IMR-90 (cell line): ENCODE results near the gene TBC1D4. TPM values are rescaled to one million over a fixed set of nuclear protein-coding genes. Genes with fewer than 3 reads are reported as not detected.

Experiments
- ATAC-seq: fragments of 200-7000 bp; cut with Tn5 transposase; 2 replicates; pipeline ENCODE4 v1.9.1; 2020; ENCODE audit warnings: low read depth, mild to moderate bottlenecking, moderate library complexity
- BruUV-seq: library from RNA; stranded (reverse); fragments of 400-500 nt; replicated peaks from 2 replicates; lab custom pipeline; 2021; lab: Mats Ljungman, UMichigan
- CTCF ChIA-PET: fragments of 300-600 bp; formaldehyde crosslinking; extraction: SDS; loops from one replicate; lab custom pipeline; 2021; ENCODE audit warnings: antibody characterized with exemption; lab: Yijun Ruan, JAX
- POLR2A ChIA-PET: fragments of 300-600 bp; sonication (Branson Sonifier 250); formaldehyde crosslinking; loops from one replicate; lab custom pipeline; 2022; ENCODE audit warnings: antibody characterized with exemption; ENCODE audit not compliant: unreplicated experiment; lab: Charles Lee
- DNase-seq: peaks from one replicate; pipeline ENCODE4 v3.0.0; 2013
- H2AFZ ChIP-seq: replicated peaks from 2 replicates; pipeline ENCODE3; 2013; ENCODE audit warnings: low read length, mild to moderate bottlenecking; ENCODE audit not compliant: poor library complexity
- H2AK5ac ChIP-seq: 2 replicates; pipeline ENCODE4 v1.6.1; 2013; ENCODE audit warnings: low read depth, low read length, inconsistent platforms
- H2AK9ac ChIP-seq: replicated peaks from 2 replicates; pipeline ENCODE3; 2013; ENCODE audit warnings: mild to moderate bottlenecking, low read depth, low read length, moderate library complexity; ENCODE audit not compliant: poor library complexity
- H2BK120ac ChIP-seq: 2 replicates; pipeline ENCODE4 v1.6.1; 2013; ENCODE audit warnings: low read depth, low read length, inconsistent platforms
- H2BK15ac ChIP-seq: 3 replicates; pipeline ENCODE4 v1.6.1; 2013; ENCODE audit warnings: low read depth, low read length, inconsistent platforms
- H2BK20ac ChIP-seq: 2 replicates; pipeline ENCODE4 v1.6.1; 2013; ENCODE audit warnings: low read depth, mild to moderate bottlenecking, inconsistent platforms, low read length, moderate library complexity
- H2BK5ac ChIP-seq: 2 replicates; pipeline ENCODE4 v1.6.1; 2013; ENCODE audit warnings: mild to moderate bottlenecking, low read depth, low read length, inconsistent platforms; ENCODE audit not compliant: poor library complexity, severe bottlenecking
- H3K14ac ChIP-seq: replicated peaks from 2 replicates; pipeline ENCODE4 v1.6.1; 2013; ENCODE audit warnings: low read depth, low read length, inconsistent platforms
- H3K18ac ChIP-seq: 2 replicates; pipeline ENCODE4 v1.6.1; 2013; ENCODE audit warnings: low read depth, low read length, control low read depth
- H3K23ac ChIP-seq: 2 replicates; pipeline ENCODE4 v1.6.1; 2013; ENCODE audit warnings: low read depth, low read length, inconsistent platforms
- H3K27ac ChIP-seq: 2 replicates; pipeline ENCODE4 v1.5.1; 2013; ENCODE audit warnings: mild to moderate bottlenecking, control low read depth, low read length; ENCODE audit not compliant: insufficient read depth
- H3K27me3 ChIP-seq: 2 replicates; pipeline ENCODE4 v1.6.1; 2013; ENCODE audit warnings: low read length; ENCODE audit not compliant: control insufficient read depth, insufficient read depth
- H3K36me3 ChIP-seq: 2 replicates; pipeline ENCODE4 v1.6.1; 2013; ENCODE audit warnings: low read length, mixed read lengths; ENCODE audit not compliant: control insufficient read depth, insufficient read depth
- H3K4ac ChIP-seq: 2 replicates; pipeline ENCODE4 v1.6.1; 2013; ENCODE audit warnings: low read depth, low read length, inconsistent platforms
- H3K4me1 ChIP-seq: 2 replicates; pipeline ENCODE4 v1.6.1; 2013; ENCODE audit warnings: low read length, mixed read lengths; ENCODE audit not compliant: control insufficient read depth, insufficient read depth
- H3K4me2 ChIP-seq: 2 replicates; pipeline ENCODE4 v1.6.1; 2013; ENCODE audit warnings: low read depth, mild to moderate bottlenecking, control low read depth, low read length, moderate library complexity
- H3K4me3 ChIP-seq: 2 replicates; pipeline ENCODE4 v1.5.1; 2013; ENCODE audit warnings: low read depth, mild to moderate bottlenecking, control low read depth, low read length, moderate library complexity; ENCODE audit not compliant: insufficient read depth
- H3K56ac ChIP-seq: 2 replicates; pipeline ENCODE4 v1.6.1; 2013; ENCODE audit warnings: low read length, inconsistent platforms; ENCODE audit not compliant: insufficient read depth; ENCODE audit errors: extremely low read depth
- H3K79me1 ChIP-seq, 2 experiments: 2 replicates each; pipeline ENCODE4 v1.6.1; 2013; ENCODE audit warnings: low read length in 2 of 2, inconsistent platforms in 1 of 2, low read depth in 1 of 2
- H3K9ac ChIP-seq: 2 replicates; pipeline ENCODE4 v1.6.1; 2013; ENCODE audit warnings: low read depth, low read length, control low read depth
- H3K9me1 ChIP-seq: 2 replicates; pipeline ENCODE4 v1.6.1; 2013; ENCODE audit warnings: low read length, inconsistent platforms; ENCODE audit not compliant: insufficient read depth
- H3K9me3 ChIP-seq: 2 replicates; pipeline ENCODE4 v1.6.1; 2013; ENCODE audit warnings: low read length; ENCODE audit not compliant: control insufficient read depth, insufficient read depth
- H4K20me1 ChIP-seq: 2 replicates; pipeline ENCODE4 v1.6.1; 2013; ENCODE audit warnings: low read length, inconsistent platforms; ENCODE audit not compliant: insufficient read depth
- H4K5ac ChIP-seq: 2 replicates; pipeline ENCODE4 v1.6.1; 2013; ENCODE audit warnings: mild to moderate bottlenecking, low read depth, low read length, control low read depth
- H4K8ac ChIP-seq, 2 experiments: 2 replicates each; pipeline ENCODE4 v1.6.1; 2013; ENCODE audit warnings: low read depth in 2 of 2, low read length in 2 of 2, control low read depth in 1 of 2, inconsistent platforms in 1 of 2
- H4K91ac ChIP-seq: 2 replicates; pipeline ENCODE4 v1.6.1; 2013; ENCODE audit warnings: low read depth, low read length, inconsistent platforms; ENCODE audit not compliant: insufficient read depth
- CEBPB ChIP-seq: IDR thresholded peaks from 2 replicates; pipeline ENCODE4 v1.6.1; 2012; ENCODE audit warnings: low read depth, low read length, improper control_type of control experiment
- CHD1 ChIP-seq: IDR thresholded peaks from 2 replicates; pipeline ENCODE4 v1.6.1; 2012; ENCODE audit warnings: low read depth, low read length, improper control_type of control experiment
- FOS ChIP-seq: fragments of 150-350 bp; IDR thresholded peaks from 2 replicates; pipeline ENCODE4 v1.6.1; 2016; ENCODE audit warnings: low read depth, low read length
- MAFK ChIP-seq: IDR thresholded peaks from 2 replicates; pipeline ENCODE4 v1.6.1; 2012; ENCODE audit warnings: low read depth, low read length, improper control_type of control experiment
- MAZ ChIP-seq: IDR thresholded peaks from 2 replicates; pipeline ENCODE4 v1.6.1; 2012; ENCODE audit warnings: low read depth, mild to moderate bottlenecking, low read length, improper control_type of control experiment, moderate library complexity, borderline replicate concordance
- MXI1 ChIP-seq: IDR thresholded peaks from 2 replicates; pipeline ENCODE4 v1.6.1; 2012; ENCODE audit warnings: low read depth, mild to moderate bottlenecking, low read length, moderate library complexity, borderline replicate concordance
- NFE2L2 ChIP-seq: fragments of 150-350 bp; IDR thresholded peaks from 2 replicates; pipeline ENCODE4 v1.6.1; 2016; ENCODE audit warnings: low read depth, mild to moderate bottlenecking, low read length
- POLR2A ChIP-seq: IDR thresholded peaks from 2 replicates; pipeline ENCODE4 v1.6.1; 2012; ENCODE audit warnings: mild to moderate bottlenecking, low read depth, low read length
- RAD21 ChIP-seq: IDR thresholded peaks from 2 replicates; pipeline ENCODE4 v1.6.1; 2012; ENCODE audit warnings: low read length, improper control_type of control experiment
- RCOR1 ChIP-seq: IDR thresholded peaks from 2 replicates; pipeline ENCODE4 v1.6.1; 2012; ENCODE audit warnings: mild to moderate bottlenecking, low read length, improper control_type of control experiment; ENCODE audit not compliant: insufficient replicate concordance
- SMC3 ChIP-seq: fragments of 150-350 bp; IDR thresholded peaks from 2 replicates; pipeline ENCODE4 v1.6.1; 2016; ENCODE audit warnings: low read depth, mild to moderate bottlenecking, antibody characterized with exemption, low read length, moderate library complexity
- WGBS, 2 experiments: methylation state at CpG; one replicate each; pipeline versions ENCODE4 v1.1.5 to v1.1.7; 2013; ENCODE audit warnings: missing lambda C conversion rate in 2 of 2; ENCODE audit not compliant: insufficient read length in 1 of 2; ENCODE audit errors: extremely low coverage in 2 of 2; 5-methylcytosine and 5-hydroxymethylcytosine counted together
- dilution Hi-C: fragments of 300-500 bp; cut with HindIII; formaldehyde crosslinking; loops from one replicate; pipeline ENCODE4 v1.14.3; 2018; ENCODE audit warnings: low sequenced_read_pairs; ENCODE audit not compliant: unreplicated experiment
- in situ Hi-C: fragments of 300-500 bp; cut with MboI; formaldehyde crosslinking; loops from 3 replicates; pipeline ENCODE4 v1.14.3; 2019; ENCODE audit warnings: low sequenced_read_pairs, inconsistent platforms, mixed read lengths
- intact Hi-C: fragments of 100-400 bp; cut with micrococcal nuclease; formaldehyde crosslinking; loops from 2 replicates; pipeline ENCODE4 v1.10.0; 2022
- polyA plus RNA-seq, 3 experiments: library from polyadenylated mRNA; depleted of rRNA; stranded (reverse); fragments of >200 nt; gene quantifications; 2 replicates each; pipeline ENCODE4 v1.2.3, GENCODE V29; 2012; ENCODE audit warnings: low replicate concordance in 1 of 3
- total RNA-seq: library from RNA; depleted of rRNA; stranded (reverse); fragments of >200 nt; gene quantifications from 2 replicates; pipeline ENCODE4 v1.2.3, GENCODE V29; 2012
- TF ChIP-seq, protein P1 (sequence below): conservative IDR thresholded peaks from 2 replicates; pipeline ENCODE4 v1.5.1; 2012; ENCODE audit warnings: mild to moderate bottlenecking, low read depth, low read length, improper control_type of control experiment
- TF ChIP-seq, protein P2 (sequence below): fragments of 150-350 bp; IDR thresholded peaks from 2 replicates; pipeline ENCODE4 v1.6.1; 2016; ENCODE audit warnings: low read depth, mild to moderate bottlenecking, low read length, moderate library complexity, borderline replicate concordance
- TF ChIP-seq, protein P3 (sequence below): fragments of 150-350 bp; IDR thresholded peaks from 2 replicates; pipeline ENCODE4 v1.6.1; 2017; ENCODE audit warnings: mild to moderate bottlenecking, antibody characterized with exemption, low read length, low read depth

The TBC1D4 gene
- total and polyA plus RNA-seq, 2 of the 4 experiments (the other 2 are of a cell fraction): 7.5 to 22.8 TPM

DNA sequence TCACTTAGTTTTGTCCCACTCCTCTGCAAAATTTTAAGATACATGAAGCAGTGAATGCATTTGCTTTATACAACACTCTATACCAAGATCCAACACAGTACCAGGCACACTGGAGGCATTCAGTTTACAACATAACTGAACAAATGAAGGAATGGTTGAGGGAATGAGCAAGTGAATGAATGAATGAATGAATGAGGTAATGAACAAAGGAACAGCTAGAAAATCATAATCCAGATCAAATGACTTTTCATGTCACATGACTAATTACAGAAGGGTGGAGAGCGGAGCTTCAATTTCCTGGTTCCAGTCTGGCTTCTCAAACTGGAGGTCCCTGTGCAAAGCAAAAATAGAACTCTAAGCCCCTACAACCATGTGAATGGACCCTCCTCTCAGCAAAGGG, 16.7 kb downstream of the TBC1D4 start:
- no CpG with 5 or more reads among the region's 1 CpG for WGBS, 2 experiments
- Histone ChIP-seq H3K4me2 (no peak overlapping the region), H4K5ac (no peak overlapping the region), H2AK9ac (no peak overlapping the region), H2BK120ac (no peak overlapping the region), H2BK15ac (no peak overlapping the region), H3K14ac (no peak overlapping the region), H2BK5ac (no peak overlapping the region), H2BK20ac (no peak overlapping the region), H3K4me1 (no peaks in the 10 kb centered on the region), H4K91ac (no peak overlapping the region), H3K23ac (no peak overlapping the region), H3K79me1 (peaks cover 13 to 14% of the 10 kb centered on the region in 2 experiments; a peak in 2 of 4 replicates), H3K27ac (no peak overlapping the region), H2AK5ac (no peak overlapping the region), H2AFZ (no peak overlapping the region), H3K18ac (no peak overlapping the region), H3K9me1 (no peaks in the 10 kb centered on the region; the same call in 1 of the 2 replicates), H3K9ac (no peak overlapping the region), H3K27me3 (no peaks in the 10 kb centered on the region), H4K8ac (no peak overlapping the region), H3K9me3 (peaks cover 2% of the 10 kb centered on the region; the same call in 1 of the 2 replicates), H3K4me3 (no peak overlapping the region), H3K56ac (no peak overlapping the region), H3K36me3 (no peaks in the 10 kb centered on the region), H4K20me1 (no peaks in the 10 kb centered on the region), H3K4ac (no peak overlapping the region)
- ChIA-PET POLR2A (no interaction called here), CTCF (no interaction called here)
- no peak for TF ChIP-seq POLR2A
- no peak for TF ChIP-seq RAD21
- TF ChIP-seq FOS: no peak
- TF ChIP-seq RCOR1: no peak
- no peak for TF ChIP-seq SMC3
- TF ChIP-seq NFE2L2: no peak
- no peak for TF ChIP-seq CEBPB
- TF ChIP-seq CHD1: no peak
- TF ChIP-seq MAZ: no peak
- TF ChIP-seq, protein P1, sequence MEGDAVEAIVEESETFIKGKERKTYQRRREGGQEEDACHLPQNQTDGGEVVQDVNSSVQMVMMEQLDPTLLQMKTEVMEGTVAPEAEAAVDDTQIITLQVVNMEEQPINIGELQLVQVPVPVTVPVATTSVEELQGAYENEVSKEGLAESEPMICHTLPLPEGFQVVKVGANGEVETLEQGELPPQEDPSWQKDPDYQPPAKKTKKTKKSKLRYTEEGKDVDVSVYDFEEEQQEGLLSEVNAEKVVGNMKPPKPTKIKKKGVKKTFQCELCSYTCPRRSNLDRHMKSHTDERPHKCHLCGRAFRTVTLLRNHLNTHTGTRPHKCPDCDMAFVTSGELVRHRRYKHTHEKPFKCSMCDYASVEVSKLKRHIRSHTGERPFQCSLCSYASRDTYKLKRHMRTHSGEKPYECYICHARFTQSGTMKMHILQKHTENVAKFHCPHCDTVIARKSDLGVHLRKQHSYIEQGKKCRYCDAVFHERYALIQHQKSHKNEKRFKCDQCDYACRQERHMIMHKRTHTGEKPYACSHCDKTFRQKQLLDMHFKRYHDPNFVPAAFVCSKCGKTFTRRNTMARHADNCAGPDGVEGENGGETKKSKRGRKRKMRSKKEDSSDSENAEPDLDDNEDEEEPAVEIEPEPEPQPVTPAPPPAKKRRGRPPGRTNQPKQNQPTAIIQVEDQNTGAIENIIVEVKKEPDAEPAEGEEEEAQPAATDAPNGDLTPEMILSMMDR: no peak
- no peak for TF ChIP-seq MXI1
- TF ChIP-seq, protein P2, sequence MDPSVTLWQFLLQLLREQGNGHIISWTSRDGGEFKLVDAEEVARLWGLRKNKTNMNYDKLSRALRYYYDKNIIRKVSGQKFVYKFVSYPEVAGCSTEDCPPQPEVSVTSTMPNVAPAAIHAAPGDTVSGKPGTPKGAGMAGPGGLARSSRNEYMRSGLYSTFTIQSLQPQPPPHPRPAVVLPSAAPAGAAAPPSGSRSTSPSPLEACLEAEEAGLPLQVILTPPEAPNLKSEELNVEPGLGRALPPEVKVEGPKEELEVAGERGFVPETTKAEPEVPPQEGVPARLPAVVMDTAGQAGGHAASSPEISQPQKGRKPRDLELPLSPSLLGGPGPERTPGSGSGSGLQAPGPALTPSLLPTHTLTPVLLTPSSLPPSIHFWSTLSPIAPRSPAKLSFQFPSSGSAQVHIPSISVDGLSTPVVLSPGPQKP: no peak
- TF ChIP-seq, protein P3, sequence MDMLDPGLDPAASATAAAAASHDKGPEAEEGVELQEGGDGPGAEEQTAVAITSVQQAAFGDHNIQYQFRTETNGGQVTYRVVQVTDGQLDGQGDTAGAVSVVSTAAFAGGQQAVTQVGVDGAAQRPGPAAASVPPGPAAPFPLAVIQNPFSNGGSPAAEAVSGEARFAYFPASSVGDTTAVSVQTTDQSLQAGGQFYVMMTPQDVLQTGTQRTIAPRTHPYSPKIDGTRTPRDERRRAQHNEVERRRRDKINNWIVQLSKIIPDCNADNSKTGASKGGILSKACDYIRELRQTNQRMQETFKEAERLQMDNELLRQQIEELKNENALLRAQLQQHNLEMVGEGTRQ: no peak
- no peak for TF ChIP-seq MAFK
- no TSS peak for BruUV-seq
- DNase-seq (no peak), ATAC-seq (no peak)
- intact Hi-C loops: no loop called here
- dilution Hi-C loops: no loop called here
- in situ Hi-C loops: no loop called here
